Kasumi-1 (cell line): ENCODE data around the gene RALY.

Experiments used
- DNase-seq, 2 experiments: peaks; one replicate each; lab custom pipeline; 2025; lab: John Stamatoyannopoulos, UW

RALY gene

DNA sequence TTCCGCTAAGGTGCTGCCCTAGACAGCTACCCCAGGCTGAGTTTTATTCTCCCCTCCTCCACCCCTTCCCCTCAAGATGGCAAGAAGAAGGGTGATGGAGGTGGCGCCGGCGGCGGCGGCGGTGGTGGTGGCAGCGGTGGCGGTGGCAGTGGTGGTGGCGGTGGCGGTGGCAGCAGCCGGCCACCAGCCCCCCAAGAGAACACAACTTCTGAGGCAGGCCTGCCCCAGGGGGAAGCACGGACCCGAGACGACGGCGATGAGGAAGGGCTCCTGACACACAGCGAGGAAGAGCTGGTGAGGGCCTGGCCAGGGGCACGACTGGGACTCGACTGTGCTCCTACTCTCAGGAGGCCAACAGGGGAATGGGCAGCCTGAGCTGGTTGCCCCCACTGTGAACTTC lies 83.2 kb downstream of the RALY start:
- no peak for DNase-seq

DNA sequence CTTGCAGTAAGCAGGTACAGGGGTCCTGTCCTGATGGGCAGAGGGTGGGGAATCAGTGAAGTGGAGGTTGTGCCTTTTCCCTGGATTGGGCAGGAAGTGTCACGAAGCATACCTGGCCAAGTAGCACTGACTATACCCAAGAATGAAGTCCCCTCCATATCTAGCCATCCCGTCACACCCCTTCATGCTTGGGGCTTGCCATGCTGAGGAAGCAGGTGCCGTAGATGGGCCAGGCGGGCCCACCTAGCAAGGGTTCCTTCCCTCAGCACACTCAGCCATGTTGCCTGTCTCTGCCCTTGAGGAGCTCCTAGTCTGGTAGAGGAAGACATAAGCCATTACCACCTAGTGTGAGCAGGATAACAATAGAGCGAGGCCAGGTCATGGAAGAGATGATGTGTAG lies 84.8 kb downstream of the RALY start:
- no peak for DNase-seq

DNA sequence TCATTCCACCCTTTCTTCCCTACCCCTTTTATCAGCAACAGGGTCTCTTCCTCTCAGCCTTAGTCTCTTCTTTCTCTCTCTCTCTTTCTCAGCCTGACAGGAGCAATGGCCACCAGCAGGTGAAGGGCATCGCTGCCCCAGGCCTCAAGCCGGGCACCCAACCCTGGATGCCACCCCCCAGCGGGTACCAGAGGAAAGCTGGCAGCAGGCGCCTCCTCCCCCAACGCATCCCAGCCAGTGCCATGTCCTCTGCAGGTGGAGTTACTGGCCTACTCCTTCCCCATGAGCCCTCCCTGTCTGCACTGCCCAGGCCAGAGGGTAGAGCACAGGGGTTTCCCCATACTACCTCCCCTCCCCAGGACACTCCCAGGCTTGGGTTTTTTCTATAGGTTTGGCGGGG lies 86.1 kb downstream of the RALY start:
- DNase-seq: no peak

DNA sequence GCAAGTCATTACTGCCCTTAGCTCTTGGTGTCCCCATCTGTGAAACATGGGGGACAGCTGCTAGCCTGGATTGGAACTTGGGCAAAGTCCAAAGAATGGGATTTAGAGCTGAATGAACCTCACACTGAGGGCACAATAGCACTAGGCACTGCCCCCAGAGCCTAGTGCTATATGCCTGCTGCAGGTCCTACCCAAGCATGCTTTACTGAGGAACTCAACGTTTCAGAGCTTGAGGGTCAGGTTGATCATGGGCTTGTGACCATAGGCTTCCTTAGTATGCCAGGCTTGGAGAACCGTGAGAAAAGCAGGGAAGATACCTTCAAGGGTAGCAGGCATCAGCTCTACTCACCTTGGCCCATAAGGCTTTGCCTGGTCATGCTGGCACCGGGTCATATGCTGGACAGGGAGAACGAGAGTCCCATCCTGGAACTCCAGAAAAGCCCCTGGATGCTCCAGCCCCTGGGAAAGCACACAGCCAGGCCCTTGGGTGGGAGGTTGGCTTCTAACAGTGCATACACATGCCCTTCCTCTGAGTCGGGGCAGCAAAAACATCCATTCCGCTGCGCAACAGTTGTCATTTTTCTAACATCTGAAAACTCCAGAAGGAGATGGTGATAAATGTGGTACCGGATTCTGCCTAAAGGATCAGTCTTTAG lies 88.6 kb downstream of the RALY start:
- no peak for DNase-seq

DNA sequence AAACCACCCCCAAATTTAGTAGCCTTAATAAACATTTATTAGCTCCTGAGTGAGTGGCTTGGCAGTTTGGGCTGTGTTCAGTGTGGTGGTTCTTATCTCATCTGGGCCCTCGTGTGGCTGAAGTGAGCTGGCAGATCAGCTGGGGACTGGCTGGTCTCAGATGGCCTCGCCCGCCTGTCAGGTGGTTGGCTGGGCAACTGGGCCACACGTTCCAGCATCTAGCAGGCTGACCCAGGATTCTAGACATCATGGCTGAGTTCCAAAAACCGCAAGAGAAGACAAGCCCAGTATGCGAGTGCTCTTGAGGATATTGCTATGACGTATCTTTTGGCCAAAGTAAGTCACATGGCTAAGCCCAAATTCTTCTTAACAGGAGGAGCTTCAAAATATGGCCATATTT lies 89.4 kb downstream of the RALY start:
- no peak for DNase-seq

DNA sequence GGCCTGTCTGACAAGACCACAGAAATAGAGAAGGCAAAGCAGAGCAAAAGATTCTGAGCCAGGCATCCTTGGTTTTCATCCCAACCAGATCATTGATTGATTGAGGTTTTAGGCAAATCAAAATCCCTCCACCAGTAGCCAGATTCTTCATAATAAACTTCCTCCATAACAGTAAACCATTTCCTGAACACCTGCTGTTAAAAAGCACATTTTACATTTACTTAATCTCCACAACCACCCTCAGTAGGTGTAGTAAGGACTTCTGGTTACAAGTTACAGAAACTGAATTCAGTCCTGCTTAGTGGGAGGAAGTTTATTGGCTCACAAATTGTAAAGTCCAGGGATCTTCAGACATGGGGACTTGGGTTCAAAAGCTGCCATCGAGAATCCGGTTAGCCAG lies 90.1 kb downstream of the RALY start:
- no peak for DNase-seq

DNA sequence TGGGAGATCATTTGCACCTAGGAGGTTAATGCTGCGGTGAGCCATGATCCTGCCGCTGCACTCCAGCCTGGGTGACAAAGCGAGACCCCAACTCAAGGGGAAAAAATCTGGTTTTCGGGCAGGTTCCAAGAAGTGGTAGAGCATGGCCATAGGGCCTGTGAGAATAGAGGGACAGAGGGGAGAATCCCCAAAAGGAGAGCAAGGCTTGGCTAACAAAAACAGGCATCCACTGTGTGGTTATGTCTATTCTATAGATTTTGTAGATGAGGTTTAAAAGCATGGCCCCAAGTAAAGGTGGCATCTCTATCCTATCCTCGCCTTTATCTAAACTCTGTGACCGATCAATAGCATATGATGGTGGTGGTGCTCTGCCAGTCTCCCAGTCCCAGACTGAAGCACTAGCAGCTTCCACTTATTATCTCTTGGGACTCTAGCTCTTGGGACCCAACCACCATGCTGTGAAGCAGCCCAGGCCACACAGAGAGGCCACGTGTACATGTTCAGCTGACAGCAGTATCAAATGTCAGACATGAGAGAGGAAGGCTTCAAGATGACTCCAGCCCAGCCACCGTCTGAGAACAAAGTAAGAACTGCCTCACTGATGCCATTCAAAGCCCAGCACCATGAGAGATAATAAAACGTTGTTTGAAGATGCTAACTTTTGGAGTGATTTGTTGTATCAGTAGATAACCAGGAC lies 90.7 kb downstream of the RALY start:
- DNase-seq: no peak

DNA sequence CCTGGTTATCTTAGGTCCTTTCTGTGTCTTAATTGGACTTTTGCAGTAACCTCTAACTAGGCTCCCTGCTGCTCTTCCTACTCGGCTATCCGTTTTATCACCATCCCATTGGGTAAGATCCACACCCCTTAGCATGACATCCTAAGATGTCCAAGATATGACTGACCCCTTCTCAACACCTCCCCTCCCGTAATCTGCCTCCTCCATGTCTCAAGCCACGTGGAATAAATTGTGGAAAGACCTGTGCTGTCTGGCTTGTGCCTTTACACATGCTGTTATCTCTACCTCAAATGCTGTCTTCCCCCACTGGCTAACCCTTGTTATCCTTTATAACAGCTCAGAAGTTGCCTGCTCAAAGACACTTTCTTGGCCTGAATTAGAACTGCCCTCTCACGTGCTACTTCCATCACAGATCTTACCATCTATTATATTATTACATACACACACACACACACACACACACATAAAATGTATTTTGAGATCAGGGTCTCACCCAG lies 91.9 kb downstream of the RALY start:
- no peak for DNase-seq

DNA sequence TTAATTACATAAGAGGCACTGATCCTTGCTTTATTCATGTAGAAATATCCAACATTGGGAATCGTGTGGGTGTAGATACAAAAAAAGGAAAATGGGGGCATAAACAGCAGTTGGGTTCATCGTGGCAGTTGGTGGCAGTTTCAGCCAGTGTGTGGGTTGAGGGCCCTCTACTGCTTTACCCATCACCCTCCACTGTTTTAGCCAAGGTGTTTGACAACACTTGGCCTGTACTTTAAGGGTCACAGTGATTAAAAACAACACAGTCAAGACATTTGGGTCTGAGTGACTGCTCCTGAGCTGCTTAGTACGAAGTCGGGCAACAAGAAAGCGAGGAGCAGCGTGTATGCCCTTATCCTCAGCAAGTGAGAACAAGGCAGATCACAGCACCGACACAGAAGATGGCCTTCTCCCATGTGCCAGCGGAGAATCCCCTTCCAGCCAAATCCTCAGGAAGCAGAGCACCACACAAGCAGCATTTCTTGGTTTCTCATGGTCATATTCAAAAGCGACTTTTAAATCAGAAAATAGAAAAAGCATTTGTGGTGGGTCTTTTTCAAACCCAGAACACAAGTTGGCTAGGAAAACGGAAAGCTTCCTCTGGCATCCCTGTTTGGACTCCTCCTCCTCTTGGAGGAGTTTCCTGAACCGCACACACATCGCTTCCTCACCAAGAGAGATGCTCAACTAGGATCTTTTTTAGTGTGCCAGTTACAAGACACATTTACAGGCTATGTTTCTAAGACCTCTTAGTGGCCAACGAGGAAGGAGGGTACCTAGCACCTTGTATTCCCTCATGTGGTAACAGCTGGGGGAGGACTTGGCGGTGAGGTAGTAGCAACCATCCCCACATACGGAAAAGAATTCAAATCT lies 94.8 kb downstream of the RALY start:
- no peak for DNase-seq

DNA sequence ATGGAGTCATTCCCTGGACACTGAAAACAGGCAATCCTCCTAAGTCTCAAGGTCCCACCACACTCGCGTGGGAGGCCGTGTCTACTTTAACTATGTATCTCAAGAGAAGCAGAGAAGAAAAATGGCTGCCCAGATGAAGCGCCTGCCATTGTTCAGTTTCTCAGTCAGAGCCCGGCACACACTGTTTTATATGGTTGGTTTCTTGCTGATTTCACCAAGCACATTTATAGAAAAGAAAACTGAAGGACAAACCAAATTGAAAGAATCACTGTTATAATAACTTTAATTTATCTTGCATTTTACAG lies 95.4 kb downstream of the RALY start:
- no peak for DNase-seq

DNA sequence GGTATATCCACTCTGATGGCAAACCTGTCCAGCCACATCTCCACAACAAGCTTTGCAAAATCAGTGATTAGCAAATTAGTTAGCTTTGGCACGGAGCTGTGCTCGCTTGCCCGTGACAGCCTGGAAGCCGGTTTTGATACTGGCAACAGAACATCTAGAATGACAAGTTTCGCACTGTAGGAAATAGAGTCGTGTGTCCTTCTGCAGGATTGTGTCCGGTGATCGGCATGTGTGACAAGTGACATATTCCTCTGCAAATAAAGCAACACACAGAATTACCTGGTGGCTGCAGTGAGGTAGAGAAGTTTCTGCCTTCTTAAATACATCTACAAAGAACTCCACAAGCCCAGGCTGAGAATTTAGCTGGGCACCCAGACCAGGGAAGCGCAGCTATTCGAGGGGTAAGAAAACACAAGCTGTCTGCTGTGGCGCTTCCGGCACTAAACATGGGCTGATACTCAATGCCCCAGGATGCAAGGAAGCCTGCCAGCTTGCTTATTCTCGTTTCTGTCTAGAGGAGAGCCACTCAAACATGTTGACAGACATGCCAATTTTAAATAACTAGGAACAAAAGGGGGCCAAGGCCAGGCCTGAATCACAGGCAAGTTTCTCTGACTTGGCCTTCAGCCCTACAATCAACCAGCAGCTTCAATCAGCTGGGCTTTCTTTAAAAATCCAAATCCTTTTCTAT lies 96.1 kb downstream of the RALY start:
- no peak for DNase-seq

DNA sequence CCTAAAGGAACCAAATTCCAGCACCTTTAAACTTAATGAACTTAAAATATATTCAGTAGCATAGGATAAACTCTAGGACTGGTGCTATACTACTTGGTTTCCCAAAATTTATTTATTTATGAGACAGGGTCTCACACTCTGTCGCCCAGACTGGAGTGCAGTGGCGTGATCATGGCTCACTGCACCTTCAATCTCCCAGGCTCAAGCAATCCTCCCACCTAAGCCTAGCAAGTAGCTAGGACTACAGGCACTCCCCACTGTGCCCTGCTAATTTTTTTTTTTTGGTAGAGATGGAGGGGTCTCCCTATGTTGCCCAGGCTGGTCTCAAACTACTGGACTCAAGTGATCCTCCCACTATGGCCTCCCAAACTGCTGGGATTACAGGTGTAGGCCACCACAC lies 96.9 kb downstream of the RALY start:
- DNase-seq: no peak

DNA sequence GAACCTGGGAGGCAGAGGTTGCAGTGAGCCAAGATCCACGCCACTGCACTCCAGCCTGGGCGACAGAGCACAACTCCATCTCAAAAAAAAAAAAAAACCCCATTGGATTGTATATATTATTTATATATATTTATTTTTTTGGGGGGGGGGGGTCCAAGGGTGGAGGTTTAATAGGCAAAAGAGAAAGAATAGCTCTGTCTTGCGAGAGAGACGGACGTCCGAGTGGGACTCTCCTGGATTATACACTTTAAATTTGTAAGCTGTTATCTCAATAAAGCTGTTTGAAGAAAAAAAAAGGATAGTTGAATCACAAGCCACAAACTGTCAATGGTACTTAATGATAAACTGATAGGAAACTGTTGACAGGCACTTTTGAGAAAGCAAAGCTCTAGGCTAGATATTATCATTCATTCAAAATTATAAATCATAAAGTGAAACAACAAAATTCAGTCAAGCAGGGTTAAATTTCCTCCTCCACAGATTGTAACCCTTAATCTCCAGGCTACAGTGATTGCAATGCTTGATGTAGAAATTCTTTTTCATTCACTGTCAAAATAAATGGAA lies 98.0 kb downstream of the RALY start:
- DNase-seq: no peak

DNA sequence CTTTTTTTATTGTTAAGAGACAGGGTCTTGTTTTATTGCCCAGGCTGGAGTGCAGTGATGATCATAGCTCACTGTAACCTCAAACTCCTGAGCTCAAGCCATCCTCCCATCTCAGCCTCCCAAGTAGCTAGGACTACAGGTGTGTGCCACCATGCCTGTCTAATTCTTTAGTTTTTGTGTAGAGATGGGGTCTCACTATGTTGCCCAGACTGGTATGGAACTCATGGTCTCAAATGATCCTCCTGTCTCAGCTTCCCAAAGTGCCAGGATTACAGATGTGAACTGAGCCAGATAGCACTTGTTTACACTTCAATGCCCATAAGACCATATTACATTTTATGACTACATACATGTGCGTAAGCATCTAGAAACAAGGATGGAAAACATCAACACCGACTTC lies 100.2 kb downstream of the RALY start:
- DNase-seq: no peak

DNA sequence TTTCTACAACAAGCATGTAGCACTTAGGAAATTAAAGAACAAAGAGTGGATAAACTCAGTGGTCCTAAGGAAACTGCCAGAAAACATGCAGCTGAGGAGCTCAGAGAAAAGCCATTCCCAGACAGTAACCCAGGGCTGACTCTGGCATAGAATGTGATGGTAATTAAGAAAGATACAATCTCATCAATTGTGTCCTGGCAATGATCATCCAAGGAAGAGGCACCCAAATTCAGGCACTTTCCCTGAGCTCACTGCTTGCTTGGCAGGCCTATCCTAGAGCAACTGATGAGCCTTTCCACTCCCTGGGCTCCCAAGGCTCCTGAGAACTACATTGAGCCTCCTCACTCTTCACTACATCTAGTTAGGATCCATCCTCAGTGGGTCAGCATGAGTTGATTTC lies 102.1 kb downstream of the RALY start:
- DNase-seq: no peak

DNA sequence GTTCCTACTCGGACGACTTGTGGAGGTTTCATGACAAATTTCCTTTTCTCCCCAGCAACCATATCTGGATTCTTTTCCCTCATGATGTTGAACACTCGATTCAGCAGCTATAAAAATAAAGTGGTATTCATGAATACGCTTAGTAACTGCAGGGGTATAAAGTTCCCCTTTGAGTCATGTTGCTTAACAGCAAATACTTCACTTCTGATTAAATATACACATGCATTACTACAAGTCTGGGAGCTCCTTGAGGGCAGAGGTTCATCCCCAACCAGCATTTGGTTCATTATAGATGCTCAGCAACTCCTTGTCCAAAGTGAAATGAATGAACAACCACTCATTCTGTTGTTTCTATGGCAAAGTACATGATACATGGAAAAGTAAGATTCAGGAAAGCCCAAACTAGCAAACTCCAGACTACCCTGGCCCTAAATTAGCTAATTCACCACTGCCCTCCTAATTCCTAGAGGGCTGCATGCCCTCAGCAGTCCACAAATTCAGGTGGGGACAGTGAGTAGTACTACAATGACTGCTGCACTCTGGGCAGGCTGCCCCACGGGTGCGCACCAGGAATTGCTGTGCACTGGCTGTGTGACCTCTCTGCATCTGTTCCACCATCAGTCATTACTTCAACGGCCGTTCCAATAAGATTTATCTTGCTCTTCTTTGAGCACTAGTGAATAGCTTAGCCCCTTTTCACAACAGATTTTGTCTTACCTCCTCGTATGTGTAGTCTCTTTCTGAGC lies 103.2 kb downstream of the RALY start:
- no peak for DNase-seq

DNA sequence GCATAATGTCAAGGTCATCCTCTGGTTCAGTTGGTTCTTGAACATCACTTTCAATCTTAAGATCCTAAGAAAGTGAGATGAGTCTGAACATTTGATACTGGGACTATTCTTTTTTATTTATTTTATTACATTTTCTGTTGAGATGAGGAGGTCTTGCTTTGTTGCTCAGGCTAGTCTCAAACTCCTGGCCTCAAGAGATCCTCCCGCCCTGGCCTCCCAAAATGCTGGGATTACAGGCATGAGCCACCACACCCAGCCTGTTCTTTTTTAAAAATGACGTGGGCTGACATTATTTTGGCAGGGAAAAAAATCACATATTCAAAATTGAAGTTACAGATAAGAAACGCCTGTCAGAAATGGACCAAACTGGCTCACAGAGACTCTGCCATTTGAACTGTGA lies 104.9 kb downstream of the RALY start:
- DNase-seq: no peak

DNA sequence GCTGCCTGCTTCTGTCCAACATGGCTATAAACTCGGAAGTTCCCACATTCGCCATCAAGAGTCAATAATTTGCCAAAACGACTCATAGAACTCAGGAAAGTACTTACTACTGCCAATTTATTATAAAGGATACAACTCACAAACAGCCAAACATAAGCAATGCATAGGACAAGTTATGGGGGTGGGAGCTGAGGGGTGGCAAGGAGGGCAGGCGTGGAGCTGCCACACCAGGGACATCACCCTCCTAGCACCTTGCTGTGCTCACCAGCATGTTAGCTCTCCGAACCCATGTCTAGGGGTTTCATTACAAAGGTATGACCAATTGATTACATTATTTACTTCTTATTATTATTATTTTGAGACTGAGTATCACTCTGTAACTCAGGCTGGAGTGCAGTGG lies 106.0 kb downstream of the RALY start:
- no peak for DNase-seq

DNA sequence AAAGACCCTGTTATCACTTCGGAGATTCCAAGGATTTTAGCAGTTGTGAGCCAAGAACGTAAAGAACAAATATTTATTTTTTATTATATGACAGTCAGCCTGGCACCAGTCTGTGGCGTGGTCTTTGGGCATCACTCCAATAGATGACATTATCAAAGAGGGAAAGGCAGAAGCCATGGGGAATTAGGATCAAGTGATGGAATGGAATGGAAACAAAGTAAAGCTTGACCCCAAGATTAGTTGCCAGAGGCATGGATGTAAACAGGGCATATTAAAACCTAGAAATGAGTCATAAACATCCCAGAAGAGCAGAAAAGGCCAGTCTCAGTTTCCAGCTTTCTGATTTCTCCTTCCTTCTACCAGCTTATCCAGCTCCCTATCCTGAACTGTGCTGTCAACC lies 106.9 kb downstream of the RALY start:
- DNase-seq: no peak

DNA sequence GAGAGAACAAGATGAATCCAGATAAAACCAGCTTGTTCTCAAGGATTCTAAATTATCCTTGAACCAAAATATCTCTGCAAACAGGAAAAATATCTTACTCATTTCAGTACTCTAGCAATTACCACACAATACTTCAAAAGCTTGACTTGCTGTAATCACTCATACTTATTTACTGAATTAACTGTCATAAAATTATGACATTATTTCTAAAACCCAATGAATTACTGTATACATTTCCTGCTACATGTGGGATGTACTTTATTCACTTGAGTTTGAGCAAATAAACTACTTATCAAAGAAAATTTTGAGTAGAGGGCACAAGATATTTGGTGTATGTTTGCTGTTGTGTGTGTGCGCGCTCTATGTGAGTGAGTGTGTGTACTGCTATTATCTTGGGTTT lies 108.6 kb downstream of the RALY start:
- no peak for DNase-seq

DNA sequence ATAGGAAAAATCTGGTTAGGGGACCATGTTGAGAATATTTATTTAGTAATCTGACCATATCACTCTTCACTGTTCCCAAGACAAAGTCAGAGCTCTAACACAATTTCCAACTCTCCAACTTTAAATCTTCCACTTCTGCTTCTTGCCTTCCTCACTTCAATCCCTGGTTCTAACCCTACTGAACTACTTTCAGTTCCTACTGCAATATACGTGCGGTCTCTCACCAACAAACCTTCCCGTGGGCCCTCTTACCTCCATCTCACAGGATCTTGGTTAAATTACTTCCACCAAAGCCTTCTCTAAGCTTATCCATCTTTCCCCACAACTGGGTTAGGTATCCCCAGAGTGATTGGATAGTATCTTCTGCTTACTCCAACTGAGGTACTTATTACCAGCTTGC lies 110.3 kb downstream of the RALY start:
- no peak for DNase-seq
